GM12873 (cell line): ENCODE results near the gene PPP1R14C.

Experiments
- TF ChIP-seq, protein P1 (sequence below): IDR thresholded peaks from 2 replicates; pipeline ENCODE4 v1.5.1; 2012; ENCODE audit warnings: low read depth, mild to moderate bottlenecking, moderate library complexity, low read length, control low read depth; ENCODE audit not compliant: insufficient read depth; ENCODE audit errors: missing control alignments

The PPP1R14C gene

DNA sequence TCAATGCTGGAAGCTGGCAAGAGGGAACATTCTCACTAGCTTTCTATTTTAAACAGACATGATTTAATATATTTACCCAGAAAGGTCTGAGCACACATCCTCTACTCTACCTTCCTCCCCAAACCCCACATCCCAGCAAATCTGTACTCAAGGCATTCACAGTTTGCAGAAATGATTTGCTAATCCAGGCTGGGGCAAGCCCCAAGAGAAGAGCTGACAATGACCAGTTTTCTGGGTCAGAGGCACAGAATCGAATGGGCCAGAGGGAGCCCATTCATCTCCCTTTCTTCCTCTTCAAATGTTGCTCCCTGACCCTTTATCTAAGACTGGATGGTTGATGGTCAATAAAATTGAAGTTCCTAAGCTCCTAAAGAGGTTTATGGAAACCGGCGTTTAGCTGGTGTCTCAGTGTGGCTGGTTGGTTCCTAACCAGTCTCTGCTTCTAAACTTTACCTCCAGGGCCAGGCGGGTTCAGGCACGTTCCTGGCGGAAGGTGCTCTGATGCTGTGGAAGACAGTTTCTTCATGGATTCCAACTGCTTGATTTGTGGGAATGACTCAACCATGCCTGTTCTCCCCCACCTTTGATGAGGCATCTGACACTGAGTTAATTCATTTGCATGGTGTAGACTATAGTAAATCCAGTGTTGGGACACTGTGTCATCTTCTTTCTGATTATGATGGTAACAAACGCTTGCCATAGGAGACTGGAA, 129.6 kb downstream of the PPP1R14C start:
- TF ChIP-seq, protein P1, sequence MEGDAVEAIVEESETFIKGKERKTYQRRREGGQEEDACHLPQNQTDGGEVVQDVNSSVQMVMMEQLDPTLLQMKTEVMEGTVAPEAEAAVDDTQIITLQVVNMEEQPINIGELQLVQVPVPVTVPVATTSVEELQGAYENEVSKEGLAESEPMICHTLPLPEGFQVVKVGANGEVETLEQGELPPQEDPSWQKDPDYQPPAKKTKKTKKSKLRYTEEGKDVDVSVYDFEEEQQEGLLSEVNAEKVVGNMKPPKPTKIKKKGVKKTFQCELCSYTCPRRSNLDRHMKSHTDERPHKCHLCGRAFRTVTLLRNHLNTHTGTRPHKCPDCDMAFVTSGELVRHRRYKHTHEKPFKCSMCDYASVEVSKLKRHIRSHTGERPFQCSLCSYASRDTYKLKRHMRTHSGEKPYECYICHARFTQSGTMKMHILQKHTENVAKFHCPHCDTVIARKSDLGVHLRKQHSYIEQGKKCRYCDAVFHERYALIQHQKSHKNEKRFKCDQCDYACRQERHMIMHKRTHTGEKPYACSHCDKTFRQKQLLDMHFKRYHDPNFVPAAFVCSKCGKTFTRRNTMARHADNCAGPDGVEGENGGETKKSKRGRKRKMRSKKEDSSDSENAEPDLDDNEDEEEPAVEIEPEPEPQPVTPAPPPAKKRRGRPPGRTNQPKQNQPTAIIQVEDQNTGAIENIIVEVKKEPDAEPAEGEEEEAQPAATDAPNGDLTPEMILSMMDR = no peak

DNA sequence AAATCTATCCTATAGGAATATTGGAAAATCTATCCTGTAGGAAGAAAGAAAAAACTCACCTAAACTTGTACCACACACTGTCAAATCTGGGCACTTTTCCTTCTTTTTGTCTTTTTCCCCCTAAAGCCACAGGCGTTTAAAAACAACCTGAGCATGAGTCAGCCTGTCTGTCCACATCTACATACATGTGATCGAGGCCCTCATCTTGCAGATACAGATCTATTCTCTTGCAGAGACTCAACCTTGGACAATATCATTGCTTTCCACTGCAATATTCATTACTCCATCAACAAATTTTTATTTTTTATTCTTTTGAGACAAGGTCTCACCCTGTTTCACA, 130.1 kb downstream of the PPP1R14C start:
- TF ChIP-seq, protein P1 = no peak

DNA sequence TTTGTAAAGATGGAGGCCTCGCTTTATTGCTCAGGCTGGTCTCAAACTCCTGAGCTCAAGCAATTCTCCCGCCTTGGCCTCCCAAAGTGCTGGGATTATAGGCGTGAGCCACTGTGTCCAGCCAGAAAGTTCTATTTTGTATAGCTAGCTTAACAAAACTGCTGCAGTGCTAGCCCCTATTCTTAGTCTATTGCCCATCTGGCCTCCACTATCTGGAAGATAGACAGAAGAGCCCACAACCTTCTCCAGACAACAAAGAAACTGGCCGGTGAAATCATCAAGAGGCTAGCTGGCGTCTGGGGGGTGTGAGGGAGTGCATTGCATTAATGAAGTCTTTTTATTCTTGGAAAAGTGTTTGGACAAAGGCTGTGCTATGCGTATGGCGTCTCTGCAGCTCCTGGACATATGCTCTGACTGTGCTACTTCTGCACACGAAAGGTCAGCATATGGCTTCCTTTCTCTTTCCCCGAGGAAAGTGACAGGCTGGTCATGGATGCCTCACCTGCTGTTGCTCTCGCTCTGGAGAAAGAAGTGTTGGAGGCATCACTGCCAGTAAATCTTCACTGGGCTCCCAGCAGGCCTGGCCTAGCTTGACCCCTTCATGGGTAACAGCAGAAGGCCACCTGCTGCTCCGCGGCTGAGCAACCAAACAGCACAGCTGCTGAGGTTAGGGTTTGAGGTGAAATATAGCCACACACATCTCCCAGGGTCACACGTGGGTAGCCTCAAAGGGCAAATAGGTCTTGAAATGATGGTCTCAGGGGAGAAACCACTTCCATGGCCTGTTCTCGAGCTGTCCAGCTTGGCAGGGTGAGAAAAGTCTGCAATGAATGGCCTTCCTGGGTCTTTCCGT, 130.8 kb downstream of the PPP1R14C start:
- TF ChIP-seq, protein P1 = no peak

DNA sequence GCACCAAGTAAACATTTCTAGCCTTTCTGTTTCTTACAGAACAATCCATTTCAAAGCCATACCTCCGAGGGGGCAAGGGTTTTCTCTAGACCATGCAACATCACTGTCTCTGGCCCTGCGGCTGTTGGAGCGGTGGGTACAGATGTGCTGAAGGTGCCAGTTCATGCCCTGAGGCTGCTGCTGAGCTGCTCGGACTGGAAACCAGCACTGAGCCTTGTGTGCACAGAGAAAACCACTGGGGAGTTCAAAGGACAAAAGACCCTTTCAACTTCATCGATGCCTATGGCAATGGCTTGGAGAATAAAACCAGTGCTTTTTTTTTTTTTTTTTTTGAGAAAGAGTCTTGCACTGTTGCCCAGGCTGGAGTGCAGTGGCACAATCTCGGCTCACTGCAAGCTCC, 132.6 kb downstream of the PPP1R14C start:
- TF ChIP-seq, protein P1 = no peak

DNA sequence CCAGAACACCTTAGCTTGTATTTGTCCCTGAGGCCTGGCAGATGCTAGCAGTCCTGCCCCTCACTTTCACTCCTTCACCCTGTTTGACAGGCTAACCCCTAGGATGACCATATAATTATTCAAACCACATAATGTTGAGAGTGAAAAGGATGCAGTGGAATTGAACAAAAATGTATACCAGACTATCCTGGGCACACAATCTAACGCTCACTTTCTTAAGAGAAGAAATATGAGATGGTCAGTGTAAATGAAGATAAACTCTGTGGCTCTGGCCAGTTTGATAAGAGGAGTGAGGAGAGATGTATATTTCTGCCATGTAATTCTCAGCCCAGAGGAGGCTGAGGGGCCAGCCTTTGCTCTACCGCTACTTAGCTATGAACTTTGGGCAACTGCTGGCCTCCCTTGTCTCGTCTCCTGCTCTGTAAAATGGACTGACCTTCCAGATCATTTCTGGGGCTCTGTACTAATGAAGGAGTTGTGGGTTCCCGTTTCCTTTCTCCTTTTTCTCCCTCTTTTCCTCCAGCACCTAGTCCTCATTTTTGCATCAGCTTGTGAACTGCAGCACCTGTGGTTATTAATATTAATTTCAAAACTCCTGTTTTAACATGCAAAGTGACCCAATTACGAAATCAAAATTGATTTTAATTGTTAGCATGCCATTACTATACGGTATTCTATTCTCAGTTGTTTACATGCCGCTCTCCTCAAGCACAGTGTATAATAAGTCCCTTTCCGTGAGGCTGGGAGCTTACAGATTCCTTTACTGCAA, 133.5 kb downstream of the PPP1R14C start:
- TF ChIP-seq, protein P1 = no peak

DNA sequence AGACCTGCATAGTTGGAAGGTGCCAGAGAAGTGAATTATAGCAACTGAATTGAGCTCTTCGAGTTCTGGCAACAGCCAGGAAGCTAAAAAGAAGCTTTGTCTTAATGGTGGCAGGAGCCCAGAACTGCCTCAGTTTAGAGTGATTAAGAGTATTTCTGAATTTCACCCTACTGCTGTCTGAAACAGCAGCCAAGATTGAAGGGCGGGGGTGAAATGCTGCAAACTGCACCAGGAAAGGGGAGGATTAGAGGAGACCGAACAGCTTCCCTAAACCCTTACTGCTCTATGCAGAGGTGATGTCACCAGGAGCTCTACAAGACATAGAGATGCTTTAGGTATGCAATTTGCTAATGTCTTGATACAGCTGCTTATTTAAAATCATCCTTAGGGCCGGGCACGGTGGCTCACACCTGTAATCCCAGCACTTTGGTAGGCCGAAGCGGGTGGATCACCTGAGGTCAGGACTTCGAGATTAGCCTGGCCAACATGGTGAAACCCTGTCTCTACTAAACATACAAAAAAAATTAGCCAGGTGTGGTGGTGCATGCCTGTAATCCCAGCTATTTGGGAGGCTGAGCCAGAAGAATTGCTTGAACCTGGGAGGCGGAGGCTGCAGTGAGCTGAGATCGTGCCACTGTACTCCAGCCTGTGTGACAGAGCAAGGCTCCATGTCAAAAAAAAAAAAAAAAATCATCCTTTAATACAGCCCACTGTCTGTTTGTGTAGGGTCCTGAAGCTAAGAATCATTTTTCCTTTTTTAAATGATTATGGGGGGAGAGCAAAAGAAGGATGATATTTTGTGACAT, 134.3 kb downstream of the PPP1R14C start:
- TF ChIP-seq, protein P1 = no peak
